ENCODE measurements around the gene METTL25B. TPM values are rescaled to one million over a fixed set of nuclear protein-coding genes. Genes with fewer than 3 reads are reported as not detected.

METTL25B gene
- total and polyA plus RNA-seq, 4 donors, result 6.9 to 13.5 (median 11.5) TPM

- no peaks in the 10 kb centered on the region for H3K27me3 ChIP-seq (ENCODE audit: control insufficient read depth in 4 of 4, insufficient read depth in 4 of 4, low read length in 3 of 4)
- no peak overlapping the region for H3K4me3 ChIP-seq (ENCODE audit: low read depth in 1 of 3, low read length in 3 of 3)
- no peak for TF ChIP-seq EGR1 (IDR thresholded peaks at IDR 0.05; ENCODE audit: low read depth in 2 of 2)
- no peak for TF ChIP-seq RXRA (IDR thresholded peaks at IDR 0.05)
- TF ChIP-seq GABPA (IDR thresholded peaks at IDR 0.05 in 1 of 2, conservative IDR thresholded peaks at IDR 0.05 in 1 of 2), result no peak
- no peak for TF ChIP-seq RAD21 (IDR thresholded peaks at IDR 0.05)
- TF ChIP-seq JUND (IDR thresholded peaks at IDR 0.05), result no peak
- TF ChIP-seq MAX (IDR thresholded peaks at IDR 0.05), result no peak
- TF ChIP-seq, protein P1, sequence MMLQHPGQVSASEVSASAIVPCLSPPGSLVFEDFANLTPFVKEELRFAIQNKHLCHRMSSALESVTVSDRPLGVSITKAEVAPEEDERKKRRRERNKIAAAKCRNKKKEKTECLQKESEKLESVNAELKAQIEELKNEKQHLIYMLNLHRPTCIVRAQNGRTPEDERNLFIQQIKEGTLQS (IDR thresholded peaks at IDR 0.05), result no peak
- TF ChIP-seq FOXA1 (IDR thresholded peaks at IDR 0.05), result no peak
- TF ChIP-seq, protein P2, sequence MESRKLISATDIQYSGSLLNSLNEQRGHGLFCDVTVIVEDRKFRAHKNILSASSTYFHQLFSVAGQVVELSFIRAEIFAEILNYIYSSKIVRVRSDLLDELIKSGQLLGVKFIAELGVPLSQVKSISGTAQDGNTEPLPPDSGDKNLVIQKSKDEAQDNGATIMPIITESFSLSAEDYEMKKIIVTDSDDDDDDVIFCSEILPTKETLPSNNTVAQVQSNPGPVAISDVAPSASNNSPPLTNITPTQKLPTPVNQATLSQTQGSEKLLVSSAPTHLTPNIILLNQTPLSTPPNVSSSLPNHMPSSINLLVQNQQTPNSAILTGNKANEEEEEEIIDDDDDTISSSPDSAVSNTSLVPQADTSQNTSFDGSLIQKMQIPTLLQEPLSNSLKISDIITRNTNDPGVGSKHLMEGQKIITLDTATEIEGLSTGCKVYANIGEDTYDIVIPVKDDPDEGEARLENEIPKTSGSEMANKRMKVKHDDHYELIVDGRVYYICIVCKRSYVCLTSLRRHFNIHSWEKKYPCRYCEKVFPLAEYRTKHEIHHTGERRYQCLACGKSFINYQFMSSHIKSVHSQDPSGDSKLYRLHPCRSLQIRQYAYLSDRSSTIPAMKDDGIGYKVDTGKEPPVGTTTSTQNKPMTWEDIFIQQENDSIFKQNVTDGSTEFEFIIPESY (IDR thresholded peaks at IDR 0.05), result no peak
- no peak for TF ChIP-seq REST (IDR thresholded peaks at IDR 0.05)
- TF ChIP-seq, protein P3, sequence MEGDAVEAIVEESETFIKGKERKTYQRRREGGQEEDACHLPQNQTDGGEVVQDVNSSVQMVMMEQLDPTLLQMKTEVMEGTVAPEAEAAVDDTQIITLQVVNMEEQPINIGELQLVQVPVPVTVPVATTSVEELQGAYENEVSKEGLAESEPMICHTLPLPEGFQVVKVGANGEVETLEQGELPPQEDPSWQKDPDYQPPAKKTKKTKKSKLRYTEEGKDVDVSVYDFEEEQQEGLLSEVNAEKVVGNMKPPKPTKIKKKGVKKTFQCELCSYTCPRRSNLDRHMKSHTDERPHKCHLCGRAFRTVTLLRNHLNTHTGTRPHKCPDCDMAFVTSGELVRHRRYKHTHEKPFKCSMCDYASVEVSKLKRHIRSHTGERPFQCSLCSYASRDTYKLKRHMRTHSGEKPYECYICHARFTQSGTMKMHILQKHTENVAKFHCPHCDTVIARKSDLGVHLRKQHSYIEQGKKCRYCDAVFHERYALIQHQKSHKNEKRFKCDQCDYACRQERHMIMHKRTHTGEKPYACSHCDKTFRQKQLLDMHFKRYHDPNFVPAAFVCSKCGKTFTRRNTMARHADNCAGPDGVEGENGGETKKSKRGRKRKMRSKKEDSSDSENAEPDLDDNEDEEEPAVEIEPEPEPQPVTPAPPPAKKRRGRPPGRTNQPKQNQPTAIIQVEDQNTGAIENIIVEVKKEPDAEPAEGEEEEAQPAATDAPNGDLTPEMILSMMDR (IDR thresholded peaks at IDR 0.05; ENCODE audit: low read depth, low read length, missing input control), result no peak
- no peak for TF ChIP-seq HNF4G (IDR thresholded peaks at IDR 0.05)
- TF ChIP-seq NR2F2 (IDR thresholded peaks at IDR 0.05), result no peak
- TF ChIP-seq YY1 (IDR thresholded peaks at IDR 0.05), result no peak
- no peak for TF ChIP-seq FOXA2 (IDR thresholded peaks at IDR 0.05)
- no peak for TF ChIP-seq TAF1 (conservative IDR thresholded peaks at IDR 0.05)
- TF ChIP-seq HNF4A (conservative IDR thresholded peaks at IDR 0.05), result no peak
- no peak for TF ChIP-seq SP1 (IDR thresholded peaks at IDR 0.05)
- no peak overlapping the region for H3K27ac ChIP-seq (ENCODE audit: low read depth in 1 of 2, low read length in 2 of 2)
- 81% methylated on average over 8 of the region's 8 CpGs for WGBS
- DNase-seq (ENCODE audit: low spot score), result no peak
- no peaks in the 10 kb centered on the region for H3K4me1 ChIP-seq (ENCODE audit: control insufficient read depth in 4 of 4, insufficient read depth in 4 of 4, low read length in 3 of 4)
- no peaks in the 10 kb centered on the region for H3K36me3 ChIP-seq (ENCODE audit: control insufficient read depth in 4 of 4, insufficient read depth in 3 of 4, low read depth in 1 of 4, low read length in 3 of 4)
- no peaks in the 10 kb centered on the region for H3K9me3 ChIP-seq (ENCODE audit: control insufficient read depth in 4 of 4, low read length in 3 of 4)
- no peak overlapping the region for H3K9ac ChIP-seq (ENCODE audit: low read depth in 1 of 2, low read length in 2 of 2)
These were observed 30.8 kb upstream of the METTL25B start for GRCh38 chr1:156697481-156697880.

All from liver (tissue), 9 donors.